GM18511 (cell line): ENCODE results near the gene MZT2B.
"Not testable (repeated sequence)": the region's sequence is repeated elsewhere in the genome, so short reads cannot be mapped to it uniquely, and the experiment has no call there.

Experiments used
- ATAC-seq: cut with Tn5 transposase; IDR thresholded peaks from one replicate; pipeline ENCODE4 v1.9.1; 2021; ENCODE audit warnings: mild to moderate bottlenecking, moderate library complexity; ENCODE audit not compliant: unreplicated experiment

Gene MZT2B

GRCh38 chr2:130202518-130202917 is 20.5 kb downstream of the MZT2B start:
- ATAC-seq, result not testable (repeated sequence)

GRCh38 chr2:130203150-130203549 is 21.1 kb downstream of the MZT2B start:
- not testable (repeated sequence) for ATAC-seq

- ATAC-seq, result not testable (repeated sequence)
These were observed 25.0 kb downstream of the MZT2B start for GRCh38 chr2:130207051-130207450.

GRCh38 chr2:130219147-130219546 is 37.1 kb downstream of the MZT2B start:
- ATAC-seq, result not testable (repeated sequence)

- ATAC-seq, result not testable (repeated sequence)
These were observed 38.4 kb downstream of the MZT2B start for GRCh38 chr2:130220505-130220904.

- ATAC-seq, result peak; percentile 77
These were observed 40.5 kb downstream of the MZT2B start for GRCh38 chr2:130222523-130222922.

- not testable (repeated sequence) for ATAC-seq
These were observed 45.9 kb downstream of the MZT2B start for GRCh38 chr2:130228005-130228404.

GRCh38 chr2:130228467-130229160 is 46.6 kb downstream of the MZT2B start:
- ATAC-seq, result not testable (repeated sequence)

- not testable (repeated sequence) for ATAC-seq
These were observed 47.1 kb downstream of the MZT2B start for GRCh38 chr2:130229161-130229510.

- ATAC-seq, result not testable (repeated sequence)
These were observed 48.3 kb downstream of the MZT2B start for GRCh38 chr2:130230376-130230775.

GRCh38 chr2:130230907-130231306 is 48.8 kb downstream of the MZT2B start:
- ATAC-seq, result not testable (repeated sequence)

GRCh38 chr2:130231656-130232055 is 49.6 kb downstream of the MZT2B start:
- ATAC-seq, result no peak

- not testable (repeated sequence) for ATAC-seq
These were observed 51.0 kb downstream of the MZT2B start for GRCh38 chr2:130233066-130233465.

- not testable (repeated sequence) for ATAC-seq
These were observed 57.5 kb downstream of the MZT2B start for GRCh38 chr2:130239581-130239980.
